Natural killer cell (primary cell): ENCODE data around the gene RNU7-1. TPM values are rescaled to one million over a fixed set of nuclear protein-coding genes. Genes with fewer than 3 reads are reported as not detected.

Experiments used
- ATAC-seq, 3 donors: fragments of 150-1000 bp in 2 of 3; fragments of 200-7000 bp in 1 of 3; cut with Tn5 transposase; 1 replicate in 1 of 3; 2 replicates in 2 of 3; pipeline ENCODE4 v1.10.0; 2021; ENCODE audit warnings: mild to moderate bottlenecking in 2 of 3, moderate library complexity in 2 of 3
- DNase-seq, 2 donors: peaks; one replicate each; pipeline versions ENCODE4 v3.0.0 to v3.0.0-alpha.2; 2013 to 2021; ENCODE audit warnings: mixed read lengths in 1 of 2
- H3K27ac ChIP-seq: one replicate; pipeline ENCODE4 v1.5.1; 2013; ENCODE audit warnings: mild to moderate bottlenecking, low read length
- H3K27me3 ChIP-seq: one replicate; pipeline ENCODE4 v1.6.1; 2013; ENCODE audit warnings: low read length; ENCODE audit not compliant: control insufficient read depth, insufficient read depth
- H3K36me3 ChIP-seq: one replicate; pipeline ENCODE4 v1.6.1; 2013; ENCODE audit warnings: low read length; ENCODE audit not compliant: control insufficient read depth, insufficient read depth
- H3K4me1 ChIP-seq: one replicate; pipeline ENCODE4 v1.6.1; 2013; ENCODE audit warnings: low read length; ENCODE audit not compliant: control insufficient read depth, insufficient read depth
- H3K4me3 ChIP-seq: one replicate; pipeline ENCODE4 v1.5.1; 2013; ENCODE audit warnings: low read length
- H3K9me3 ChIP-seq: one replicate; pipeline ENCODE4 v1.6.1; 2013; ENCODE audit warnings: low read length; ENCODE audit not compliant: control insufficient read depth, insufficient read depth
- H3K27ac Mint-ChIP-seq, 2 donors: one replicate each; pipeline ENCODE4 v1.8.0; 2022; ENCODE audit warnings: mild to moderate bottlenecking in 2 of 2, mixed read lengths in 2 of 2, moderate library complexity in 1 of 2
- H3K27me3 Mint-ChIP-seq, 2 donors: one replicate each; pipeline ENCODE4 v1.8.0; 2022; ENCODE audit warnings: low read depth in 2 of 2, mixed read lengths in 2 of 2
- H3K36me3 Mint-ChIP-seq: one replicate; pipeline ENCODE4 v1.8.0; 2022; ENCODE audit warnings: mixed read lengths
- H3K4me1 Mint-ChIP-seq, 2 donors: one replicate each; pipeline ENCODE4 v1.8.0; 2022; ENCODE audit warnings: mixed read lengths in 2 of 2
- H3K4me3 Mint-ChIP-seq: one replicate; pipeline ENCODE4 v1.8.0; 2022; ENCODE audit warnings: mild to moderate bottlenecking, moderate library complexity, mixed read lengths
- H3K9me3 Mint-ChIP-seq, 2 donors: one replicate each; pipeline ENCODE4 v1.8.0; 2022; ENCODE audit warnings: mixed read lengths in 2 of 2
- CTCF ChIP-seq: fragments of 200-600 bp; IDR thresholded peaks from one replicate; pipeline ENCODE4 v1.8.0; 2022; ENCODE audit warnings: antibody characterized with exemption
- WGBS: methylation state at CpG from one replicate; pipeline ENCODE4 v1.1.7; 2013; ENCODE audit warnings: missing lambda C conversion rate; ENCODE audit not compliant: insufficient coverage; 5-methylcytosine and 5-hydroxymethylcytosine counted together
- intact Hi-C: fragments of 100-400 bp; cut with micrococcal nuclease; formaldehyde crosslinking; loops from one replicate; pipeline ENCODE4 v1.14.2; 2022
- total RNA-seq, 4 donors: library from RNA; stranded (reverse); fragments of 120-200 nt in 1 of 4; gene quantifications; one replicate each; pipeline versions ENCODE4 v1.2.3 to v1.2.4, GENCODE V29; 2013 to 2022

Gene RNU7-1
- total RNA-seq, 3 donors from 2014 or later (not counting 1 experiment from before 2014, with no cell fraction given), result not detected

- H3K4me1 Mint-ChIP-seq, result peaks cover 16 to 41% of the 10 kb centered on the region in 2 donors
- peaks cover 0 to 6% of the 10 kb centered on the region in 2 donors for H3K27me3 Mint-ChIP-seq
- H3K27me3 ChIP-seq, result no peaks in the 10 kb centered on the region
- peak overlapping the region; percentile 36 for H3K27ac ChIP-seq
- no peaks in the 10 kb centered on the region for H3K9me3 Mint-ChIP-seq
- 35% methylated on average over 20 of the region's 29 CpGs for WGBS
- no peaks in the 10 kb centered on the region for H3K36me3 Mint-ChIP-seq
- H3K4me3 ChIP-seq, result peak overlapping the region; percentile 42
- DNase-seq, result no peak
- intact Hi-C loops, result loop anchor here (2.0 kb wide), 1 partner anchor 42 kb away; the partner anchor contains the start of gene SPSB2
- H3K4me1 ChIP-seq, result peaks cover 16% of the 10 kb centered on the region
- no peaks in the 10 kb centered on the region for H3K36me3 ChIP-seq
- peak overlapping the region; percentile 74 to 95 for H3K27ac Mint-ChIP-seq
- TF ChIP-seq CTCF, result no peak
- peak overlapping the region; percentile 94 for H3K4me3 Mint-ChIP-seq
- ATAC-seq, result no peak
- H3K9me3 ChIP-seq, result no peaks in the 10 kb centered on the region
These were observed 28.4 kb upstream of the RNU7-1 start for GRCh38 chr12:6914947-6915788.

GRCh38 chr12:6915789-6916285, 27.8 kb upstream of the RNU7-1 start:
- H3K4me3 ChIP-seq, result no peak overlapping the region
- no peaks in the 10 kb centered on the region for H3K36me3 Mint-ChIP-seq
- H3K27me3 ChIP-seq, result no peaks in the 10 kb centered on the region
- H3K9me3 ChIP-seq, result no peaks in the 10 kb centered on the region
- H3K9me3 Mint-ChIP-seq, result no peaks in the 10 kb centered on the region
- WGBS, result 90% methylated on average over 14 of the region's 14 CpGs
- intact Hi-C loops, result loop anchor here (2.0 kb wide), 1 partner anchor 43 kb away; the partner anchor contains the start of gene SPSB2
- H3K27ac Mint-ChIP-seq, result no peak overlapping the region
- TF ChIP-seq CTCF, result no peak
- no peak overlapping the region for H3K27ac ChIP-seq
- peaks cover 0 to 6% of the 10 kb centered on the region in 2 donors for H3K27me3 Mint-ChIP-seq
- H3K4me1 Mint-ChIP-seq, result peaks cover 16 to 41% of the 10 kb centered on the region in 2 donors
- DNase-seq, result no peak
- peak overlapping the region; percentile 94 for H3K4me3 Mint-ChIP-seq
- ATAC-seq, result no peak
- H3K4me1 ChIP-seq, result peaks cover 16% of the 10 kb centered on the region
- H3K36me3 ChIP-seq, result no peaks in the 10 kb centered on the region

GRCh38 chr12:6916426-6917200, 27.0 kb upstream of the RNU7-1 start:
- no peak for DNase-seq
- no peaks in the 10 kb centered on the region for H3K9me3 ChIP-seq
- WGBS, result 98% methylated on average over 11 of the region's 11 CpGs

More at GRCh38 chr12:6916426-6917200, 27.0 kb upstream of the RNU7-1 start:
- H3K36me3 ChIP-seq, result no peaks in the 10 kb centered on the region
- Mint-ChIP-seq H3K27ac (peak overlapping the region in 1 of 2 donors; percentile 3), H3K27me3 (peaks cover 0 to 6% of the 10 kb centered on the region in 2 donors), H3K4me1 (peaks cover 16 to 41% of the 10 kb centered on the region in 2 donors), H3K36me3 (no peaks in the 10 kb centered on the region), H3K9me3 (no peaks in the 10 kb centered on the region), H3K4me3 (no peak overlapping the region)
- intact Hi-C loops, result no loop called here
- TF ChIP-seq CTCF, result no peak
- H3K27ac ChIP-seq, result no peak overlapping the region
- ATAC-seq, result no peak
- H3K27me3 ChIP-seq, result no peaks in the 10 kb centered on the region
- no peak overlapping the region for H3K4me3 ChIP-seq
- H3K4me1 ChIP-seq, result peaks cover 16% of the 10 kb centered on the region
